Heart right ventricle (tissue), 16 donors: ENCODE results near the gene PLEKHO2. TPM values are rescaled to one million over a fixed set of nuclear protein-coding genes. Genes with fewer than 3 reads are reported as not detected.
"Not testable (repeated sequence)": the region's sequence is repeated elsewhere in the genome, so short reads cannot be mapped to it uniquely, and the experiment has no call there.

Experiments used
- ATAC-seq, 8 donors: fragments of 200-7000 bp; cut with Tn5 transposase; one replicate each; pipeline ENCODE4 v1.9.1; 2020; ENCODE audit warnings: mild to moderate bottlenecking in 8 of 8, moderate library complexity in 8 of 8, moderate number of reproducible peaks in 1 of 8
- DNase-seq, 2 donors: peaks; one replicate each; pipeline ENCODE4 v3.0.0-alpha.2; 2020
- H3K27ac ChIP-seq, 10 donors: fragments of 200-600 bp; sonication (generic) in 2 of 10; one replicate each; pipeline versions ENCODE4 v1.5.0 to v1.8.0; 2020 to 2022; ENCODE audit warnings: mild to moderate bottlenecking in 3 of 10
- H3K27me3 ChIP-seq, 7 donors: fragments of 200-600 bp; one replicate each; pipeline ENCODE4 v1.8.0; 2021 to 2022; ENCODE audit warnings: mild to moderate bottlenecking in 2 of 7
- H3K36me3 ChIP-seq, 9 donors: fragments of 200-600 bp; sonication (generic) in 1 of 9; one replicate each; pipeline versions ENCODE4 v1.5.0 to v1.8.0; 2020 to 2022; ENCODE audit warnings: mild to moderate bottlenecking in 2 of 9
- H3K4me1 ChIP-seq, 9 donors: fragments of 200-600 bp; sonication (generic) in 1 of 9; one replicate each; pipeline versions ENCODE4 v1.5.0 to v1.8.0; 2020 to 2022; ENCODE audit warnings: mild to moderate bottlenecking in 4 of 9
- H3K4me3 ChIP-seq, 10 donors: fragments of 200-600 bp; sonication (generic) in 2 of 10; one replicate each; pipeline versions ENCODE4 v1.5.0 to v1.8.0; 2020 to 2022; ENCODE audit warnings: mild to moderate bottlenecking in 7 of 10, moderate library complexity in 2 of 10
- H3K9me3 ChIP-seq, 11 donors: fragments of 200-600 bp in 10 of 11; sonication (generic) in 2 of 11; one replicate each; pipeline versions ENCODE4 v1.5.0 to v1.8.0; 2013 to 2022; ENCODE audit warnings: mild to moderate bottlenecking in 2 of 11, control low read depth in 1 of 11, moderate library complexity in 1 of 11
- WGBS, 2 donors: extraction: QIAGEN DNeasy Blood & Tissue Kit; methylation state at CpG; one replicate each; pipeline ENCODE4 v1.1.7; 2013; ENCODE audit warnings: inconsistent platforms in 1 of 2; 5-methylcytosine and 5-hydroxymethylcytosine counted together
- intact Hi-C, 10 donors: fragments of 100-400 bp; cut with DNase I; formaldehyde crosslinking; loops; one replicate each; pipeline versions ENCODE4 v1.11.1 to v1.14.2; 2022
- polyA plus RNA-seq, 2 donors: library from polyadenylated mRNA; stranded (reverse); fragments of 200-250 nt; gene quantifications; one replicate each; pipeline ENCODE4 v1.2.3, GENCODE V29; 2013
- total RNA-seq, 10 donors: library from RNA; stranded (reverse); fragmentation: NEBNext Ultra II Directional in 3 of 10; extraction: Animal tissue kit (Norgen Biotek cat#: 25700) in 3 of 10; gene quantifications; one replicate each; pipeline versions ENCODE4 v1.2.1 to v1.2.4, GENCODE V29; 2021 to 2023
- TF ChIP-seq, protein P1 (sequence below), 9 donors: fragments of 200-600 bp; sonication (generic) in 2 of 9; IDR thresholded peaks; one replicate each; pipeline versions ENCODE4 v1.5.0 to v1.8.0; 2021 to 2022; ENCODE audit warnings: antibody characterized with exemption in 9 of 9, mild to moderate bottlenecking in 5 of 9, moderate library complexity in 1 of 9
- donor health status: Arrhythmogenic right ventricular cardiomyopathy.
- donor health status: ischemic (EF 13 %, LVEDD 7.1; RV severe dilation, severe dysfunction).
- donor health status: healthy with polysubstance abuse.
- donor health status: DM: no; HTN: yes; CAD: no.
- donor health status: DM: no; HTN: no; CAD: no.
- donor health status: ischemic (EF 25% LVEDD 6.9; RV normal size, moderate dysfunction).
- donor health status: ischemic (EF 25% LVEDD 5.7; RV mildly dilated, moderate dysfunction).
- donor health status: healthy.
- donor health status: DM: yes; HTN: yes; CAD: no.
- donor health status: Ischemic cardiomyopathy.
- donor health status: ischemic (EF 35%, LVEDD 5.7; RV mildly dilated, moderate dysfunction).
- donor health status: nonischemic (EF 11% LVEDD 7.7; RV severe dilation, severe dysfunction).
- donor health status: DM: yes; HTN: yes; CAD: no.
- donor health status: PGD.
- donor health status: ischemic (EF 29% LVEDD 5.4; RV normal size, mild dysfunction).
- donor health status: nonischemic (EF 23%, LVEDD 6.1; RV moderate dilation, normal function).

PLEKHO2 gene
- total and polyA plus RNA-seq, 12 donors, result 5.9 to 24.2 (median 9.7) TPM

DNA sequence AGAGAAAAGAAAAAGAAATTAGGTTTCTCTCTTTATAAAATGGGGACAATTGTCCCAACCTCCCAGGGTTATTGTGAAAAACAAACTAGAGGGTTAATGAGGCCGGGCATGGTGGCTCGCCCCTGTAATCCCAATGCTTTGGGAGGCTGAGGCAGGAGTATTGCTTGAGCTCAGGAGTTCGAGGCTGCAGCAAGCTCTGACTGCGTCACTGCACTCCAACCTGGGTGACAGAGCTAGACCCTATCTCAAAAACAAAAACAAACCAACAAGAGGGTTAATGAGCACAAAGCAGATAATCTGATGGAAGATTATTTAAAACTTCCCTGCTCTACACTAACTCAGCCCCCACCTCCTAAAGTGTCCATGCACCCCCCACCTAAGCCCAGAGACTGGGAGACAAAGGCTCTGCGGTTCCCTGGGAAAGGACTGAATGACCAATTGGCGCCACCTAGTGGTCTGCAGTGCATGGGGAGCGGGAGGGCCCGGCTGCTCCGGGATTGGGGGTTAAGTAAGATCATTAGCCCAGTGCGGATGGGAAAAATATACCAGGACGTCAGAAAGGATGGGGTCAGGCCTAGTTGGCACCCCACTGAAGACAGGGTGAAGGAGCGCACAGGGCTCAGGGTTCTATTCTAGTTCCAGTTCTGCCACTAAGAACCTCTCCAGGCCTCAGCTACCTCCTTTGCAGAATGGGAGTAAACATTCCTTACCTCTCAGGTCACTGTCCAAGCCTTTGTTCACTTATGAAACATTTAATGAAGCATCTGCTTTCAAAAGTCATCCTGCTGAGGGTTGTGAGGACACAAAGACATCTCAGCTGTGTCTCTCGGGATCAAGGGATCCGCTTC, 31.8 kb upstream of the PLEKHO2 start:
- no peaks in the 10 kb centered on the region for H3K9me3 ChIP-seq

DNA sequence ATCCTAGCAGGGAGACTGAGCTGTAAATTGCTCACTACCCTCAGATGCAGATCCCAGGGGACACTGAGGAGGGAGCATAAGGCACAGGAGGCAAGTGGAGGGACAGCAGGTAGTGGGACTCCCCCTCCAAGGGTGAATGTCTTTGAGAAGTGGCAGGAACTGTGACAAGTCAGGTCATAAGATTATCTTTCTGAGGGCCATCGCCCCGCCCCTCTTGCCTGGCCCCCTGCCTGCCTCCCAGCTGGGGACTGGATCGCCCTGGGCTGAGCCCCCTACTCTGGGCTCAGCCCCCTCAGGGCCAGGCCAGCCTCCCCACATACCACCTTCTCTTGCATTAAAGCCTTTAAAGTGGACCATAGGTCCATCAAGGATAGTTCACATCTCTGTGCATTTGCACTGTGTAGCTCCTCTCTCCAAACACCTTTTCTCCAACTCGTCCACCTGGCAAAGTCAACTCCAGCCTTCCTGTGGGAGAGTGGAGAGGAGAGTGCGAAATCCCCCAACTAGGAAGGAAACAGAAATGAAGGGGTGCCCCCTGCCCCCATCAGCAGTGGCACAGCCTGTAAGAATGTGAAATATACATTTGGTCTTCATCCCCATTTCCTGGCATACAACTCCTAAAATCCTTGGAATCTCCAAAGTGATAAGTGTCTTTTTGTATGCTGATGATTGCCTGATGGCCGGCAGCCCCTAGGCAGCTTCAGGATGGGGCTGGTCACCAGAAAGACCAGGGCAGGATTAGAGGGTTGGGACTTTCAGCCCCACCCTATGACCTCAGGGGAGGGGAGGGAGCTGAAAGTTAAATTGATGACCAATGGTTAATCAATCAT, 31.0 kb upstream of the PLEKHO2 start:
- Histone ChIP-seq H3K9me3 (no peaks in the 10 kb centered on the region), H3K4me1 (peaks cover 0 to 18% (median 5%) of the 10 kb centered on the region in 9 donors), H3K27ac (no peak overlapping the region), H3K36me3 (no peaks in the 10 kb centered on the region), H3K27me3 (peaks cover 0 to 5% (median 0%) of the 10 kb centered on the region in 7 donors), H3K4me3 (no peak overlapping the region)
- TF ChIP-seq, protein P1, sequence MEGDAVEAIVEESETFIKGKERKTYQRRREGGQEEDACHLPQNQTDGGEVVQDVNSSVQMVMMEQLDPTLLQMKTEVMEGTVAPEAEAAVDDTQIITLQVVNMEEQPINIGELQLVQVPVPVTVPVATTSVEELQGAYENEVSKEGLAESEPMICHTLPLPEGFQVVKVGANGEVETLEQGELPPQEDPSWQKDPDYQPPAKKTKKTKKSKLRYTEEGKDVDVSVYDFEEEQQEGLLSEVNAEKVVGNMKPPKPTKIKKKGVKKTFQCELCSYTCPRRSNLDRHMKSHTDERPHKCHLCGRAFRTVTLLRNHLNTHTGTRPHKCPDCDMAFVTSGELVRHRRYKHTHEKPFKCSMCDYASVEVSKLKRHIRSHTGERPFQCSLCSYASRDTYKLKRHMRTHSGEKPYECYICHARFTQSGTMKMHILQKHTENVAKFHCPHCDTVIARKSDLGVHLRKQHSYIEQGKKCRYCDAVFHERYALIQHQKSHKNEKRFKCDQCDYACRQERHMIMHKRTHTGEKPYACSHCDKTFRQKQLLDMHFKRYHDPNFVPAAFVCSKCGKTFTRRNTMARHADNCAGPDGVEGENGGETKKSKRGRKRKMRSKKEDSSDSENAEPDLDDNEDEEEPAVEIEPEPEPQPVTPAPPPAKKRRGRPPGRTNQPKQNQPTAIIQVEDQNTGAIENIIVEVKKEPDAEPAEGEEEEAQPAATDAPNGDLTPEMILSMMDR (IDR thresholded peaks at IDR 0.05), result no peak
- intact Hi-C loops, result loop anchor here (1.0 to 5.0 kb wide), 7 partner anchors 70 to 123 kb away; no protein-coding TSS in a partner anchor
- ATAC-seq (no peak), DNase-seq (no peak)
- WGBS, 2 donors, result 72 to 82% methylated on average over 6 of the region's 6 CpGs

More for the DNA sequence above, 31.8 kb upstream of the PLEKHO2 start:
- Histone ChIP-seq H3K36me3 (no peaks in the 10 kb centered on the region), H3K27me3 (peaks cover 0 to 5% (median 0%) of the 10 kb centered on the region in 7 donors), H3K27ac (no peak overlapping the region), H3K4me3 (no peak overlapping the region), H3K4me1 (peaks cover 0 to 18% (median 5%) of the 10 kb centered on the region in 9 donors)
- intact Hi-C loops, result loop anchor here (1.0 to 5.0 kb wide), 8 partner anchors 68 to 123 kb away; no protein-coding TSS in a partner anchor
- WGBS, 2 donors, result 30 to 33% methylated on average over 14 of the region's 14 CpGs
- DNase-seq (peak; percentile 85 to 89), ATAC-seq (peak; percentile 68 to 90 (median 86))
- TF ChIP-seq, protein P1 (IDR thresholded peaks at IDR 0.05), result peak; percentile 80 to 94 (median 92)

DNA sequence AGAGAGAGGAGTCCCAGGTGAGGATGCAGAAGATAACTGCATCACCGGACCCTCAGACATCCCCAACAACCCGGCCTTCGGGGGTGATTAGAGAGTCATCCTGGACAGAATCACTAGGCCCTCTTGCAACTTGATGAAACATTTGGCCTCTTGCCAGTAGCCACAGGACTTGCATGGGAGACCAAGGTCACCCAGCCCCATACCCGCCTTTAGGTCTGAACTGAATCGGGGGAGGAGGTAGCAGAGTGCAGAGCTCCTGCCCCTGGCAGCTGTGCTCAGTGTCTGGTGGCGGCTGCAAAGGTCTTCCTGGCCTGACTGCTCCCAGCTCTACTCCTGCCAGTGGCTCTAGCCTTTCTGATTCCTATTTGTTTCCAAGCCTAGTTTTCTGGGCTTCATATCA, 28.6 kb upstream of the PLEKHO2 start:
- TF ChIP-seq, protein P1 (IDR thresholded peaks at IDR 0.05), result no peak
- Histone ChIP-seq H3K4me3 (no peak overlapping the region), H3K36me3 (peaks cover 0 to 4% (median 0%) of the 10 kb centered on the region in 9 donors), H3K4me1 (peaks cover 0 to 18% (median 2%) of the 10 kb centered on the region in 9 donors), H3K27me3 (peaks cover 0 to 5% (median 0%) of the 10 kb centered on the region in 7 donors), H3K9me3 (no peaks in the 10 kb centered on the region), H3K27ac (peak overlapping the region in 1 of 10 donors; percentile 8)
- ATAC-seq (peak in 7 of 8 donors; percentile 31 to 70 (median 59)), DNase-seq (peak in 1 of 2 donors; percentile 40)
- WGBS, 2 donors, result 38 to 43% methylated on average over 6 of the region's 6 CpGs
- intact Hi-C loops, result loop anchor here in 7 of 10 donors (5.0 kb wide), 2 partner anchors 81 to 126 kb away; no protein-coding TSS in a partner anchor

DNA sequence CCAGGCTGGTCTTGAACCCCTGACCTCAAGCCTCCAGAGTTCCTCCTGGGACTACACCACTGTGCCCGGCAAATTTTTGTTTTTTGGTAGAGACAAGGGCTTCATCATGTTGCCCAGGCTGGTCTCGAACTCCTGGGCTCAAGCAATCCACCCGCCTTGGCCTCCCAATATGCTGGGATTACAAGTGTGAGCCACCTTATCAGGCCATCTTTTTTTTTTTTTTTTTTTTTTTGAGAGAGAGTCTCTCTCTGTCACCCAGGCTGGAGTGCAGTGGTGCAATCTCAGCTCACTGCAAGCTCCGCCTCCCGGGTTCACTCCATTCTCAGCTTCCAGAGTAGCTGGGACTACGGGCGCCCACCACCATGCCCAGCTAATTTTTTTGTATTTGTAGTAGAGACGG, 27.4 kb upstream of the PLEKHO2 start:
- H3K4me3 ChIP-seq, DNase-seq, H3K27ac ChIP-seq, H3K27me3 ChIP-seq, H3K9me3 ChIP-seq, ATAC-seq: not testable (repeated sequence)
- intact Hi-C loops, result loop anchor here in 7 of 10 donors (5.0 kb wide), 2 partner anchors 82 to 127 kb away; no protein-coding TSS in a partner anchor
- Histone ChIP-seq H3K4me1 (peaks cover 0 to 18% (median 2%) of the 10 kb centered on the region in 9 donors), H3K36me3 (peaks cover 0 to 14% (median 0%) of the 10 kb centered on the region in 9 donors)
- 96 to 98% methylated on average over 8 of the region's 8 CpGs for WGBS, 2 donors

DNA sequence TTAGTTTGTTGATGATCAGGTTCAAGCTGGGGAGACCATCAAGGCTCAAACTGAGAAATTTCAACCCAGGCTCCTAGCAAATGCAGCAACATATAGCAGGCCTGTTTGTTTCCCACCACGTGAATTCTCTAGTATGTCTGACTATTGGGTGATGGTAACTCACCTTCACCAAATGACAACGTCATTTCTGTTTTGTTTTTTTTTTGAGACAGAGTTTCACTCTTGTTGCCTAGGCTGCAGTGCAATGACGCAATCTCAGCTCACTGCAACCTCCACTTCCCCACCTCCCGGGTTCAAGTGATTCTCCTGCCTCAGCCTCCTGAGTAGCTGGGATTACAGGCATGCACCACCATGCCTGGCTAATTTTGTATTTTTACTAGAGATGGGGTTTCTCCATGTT, 26.8 kb upstream of the PLEKHO2 start:
- 86 to 93% methylated on average over 4 of the region's 4 CpGs for WGBS, 2 donors
- intact Hi-C loops, result loop anchor here in 7 of 10 donors (5.0 kb wide), 2 partner anchors 83 to 128 kb away; no protein-coding TSS in a partner anchor

More for the DNA sequence above, 26.8 kb upstream of the PLEKHO2 start:
- Histone ChIP-seq H3K36me3 (peaks cover 0 to 14% (median 0%) of the 10 kb centered on the region in 9 donors), H3K4me1 (peaks cover 0 to 12% (median 2%) of the 10 kb centered on the region in 9 donors)
- not testable (repeated sequence) for H3K4me3 ChIP-seq, DNase-seq, ATAC-seq, H3K27me3 ChIP-seq, H3K9me3 ChIP-seq, H3K27ac ChIP-seq
